OCI-LY7 (cell line): ENCODE measurements around the gene TRABD2B. TPM values are rescaled to one million over a fixed set of nuclear protein-coding genes. Genes with fewer than 3 reads are reported as not detected.

Experiments used
- BruUV-seq: library from RNA; stranded (reverse); fragments of 400-500 nt; replicated peaks from 2 replicates; lab custom pipeline; 2021; lab: Mats Ljungman, UMichigan
- CTCF ChIA-PET: fragments of 300-600 bp; sonication (Branson Sonifier 250); formaldehyde crosslinking; loops from one replicate; lab custom pipeline; 2022; ENCODE audit warnings: antibody characterized with exemption; ENCODE audit not compliant: unreplicated experiment; lab: Charles Lee
- POLR2A ChIA-PET: fragments of 300-600 bp; sonication (Branson Sonifier 250); formaldehyde crosslinking; loops from one replicate; lab custom pipeline; 2022; ENCODE audit warnings: antibody characterized with exemption; lab: Charles Lee
- DNase-seq: peaks from one replicate; pipeline ENCODE4 v3.0.0-alpha.2; 2015; ENCODE audit warnings: low spot score
- H2AFZ ChIP-seq: fragments of 200-600 bp; sonication (generic), shearing (Covaris generic); 2 replicates; pipeline ENCODE4 v1.6.1; 2014; ENCODE audit warnings: mild to moderate bottlenecking, antibody characterized with exemption, low read length, moderate library complexity
- H3K27ac ChIP-seq: fragments of 200-600 bp; sonication (generic); 2 replicates; pipeline ENCODE4 v1.5.1; 2014; ENCODE audit warnings: mixed run types, low read depth, mild to moderate bottlenecking, moderate library complexity, low read length, inconsistent platforms; ENCODE audit not compliant: poor library complexity, severe bottlenecking
- H3K36me3 ChIP-seq: fragments of 200-600 bp; sonication (generic); 2 replicates; pipeline ENCODE4 v1.6.1; 2014; ENCODE audit warnings: mild to moderate bottlenecking, antibody characterized with exemption, low read length, moderate library complexity, mixed read lengths; ENCODE audit not compliant: insufficient read depth
- H3K4me1 ChIP-seq: fragments of 200-600 bp; sonication (generic); 2 replicates; pipeline ENCODE4 v1.5.1; 2014; ENCODE audit warnings: mild to moderate bottlenecking, low read length; ENCODE audit not compliant: insufficient read depth, poor library complexity, severe bottlenecking
- H3K4me2 ChIP-seq: fragments of 200-600 bp; sonication (generic); 2 replicates; pipeline ENCODE4 v1.6.1; 2014; ENCODE audit warnings: mild to moderate bottlenecking, low read length
- H3K4me3 ChIP-seq: fragments of 200-600 bp; sonication (generic); 2 replicates; pipeline ENCODE4 v1.5.1; 2014; ENCODE audit warnings: mild to moderate bottlenecking, low read depth, low read length; ENCODE audit not compliant: poor library complexity, severe bottlenecking
- H3K79me2 ChIP-seq: fragments of 200-600 bp; sonication (generic); 2 replicates; pipeline ENCODE4 v1.6.1; 2016; ENCODE audit warnings: low read depth, mild to moderate bottlenecking, low read length, moderate library complexity, mixed read lengths; ENCODE audit not compliant: insufficient read depth
- H3K9me2 ChIP-seq: fragments of 200-600 bp; sonication (generic); 2 replicates; pipeline ENCODE4 v1.6.1; 2016; ENCODE audit warnings: mild to moderate bottlenecking, low read length, mixed read lengths; ENCODE audit not compliant: insufficient read depth
- H3K9me3 ChIP-seq: fragments of 200-600 bp; sonication (generic); 2 replicates; pipeline ENCODE4 v1.6.1; 2014; ENCODE audit warnings: mild to moderate bottlenecking, mixed run types, low read length, mixed read lengths
- H4K20me1 ChIP-seq: fragments of 200-600 bp; sonication (generic); 2 replicates; pipeline ENCODE4 v1.6.1; 2014; ENCODE audit warnings: mild to moderate bottlenecking, antibody characterized with exemption, low read length, moderate library complexity, mixed read lengths; ENCODE audit not compliant: insufficient read depth
- EZH2phosphoT487 ChIP-seq: fragments of 200-600 bp; sonication (generic); IDR thresholded peaks from 2 replicates; pipeline ENCODE4 v1.6.1; 2018; ENCODE audit warnings: low read depth, borderline replicate concordance, mild to moderate bottlenecking, mixed run types, antibody characterized with exemption, low read length, moderate library complexity, mixed read lengths
- intact Hi-C: fragments of 100-400 bp; cut with micrococcal nuclease; formaldehyde crosslinking; loops from one replicate; pipeline ENCODE4 v1.10.0; 2022; ENCODE audit not compliant: unreplicated experiment
- total RNA-seq, 2 experiments: library from RNA; depleted of rRNA in 1 of 2; stranded (reverse); fragments of >200 nt in 1 of 2; shearing (Covaris generic) in 1 of 2; gene quantifications; 2 replicates each; pipeline ENCODE4 v1.2.3, GENCODE V29; 2014 to 2022
- TF ChIP-seq, protein P1 (sequence below): fragments of 200-600 bp; sonication (generic); conservative IDR thresholded peaks from 2 replicates; pipeline ENCODE4 v1.5.1; 2014; ENCODE audit warnings: mild to moderate bottlenecking, antibody characterized with exemption, low read length, moderate library complexity, mixed read lengths

Gene TRABD2B
- total RNA-seq, 2 experiments from 2014 or later = not detected

DNA sequence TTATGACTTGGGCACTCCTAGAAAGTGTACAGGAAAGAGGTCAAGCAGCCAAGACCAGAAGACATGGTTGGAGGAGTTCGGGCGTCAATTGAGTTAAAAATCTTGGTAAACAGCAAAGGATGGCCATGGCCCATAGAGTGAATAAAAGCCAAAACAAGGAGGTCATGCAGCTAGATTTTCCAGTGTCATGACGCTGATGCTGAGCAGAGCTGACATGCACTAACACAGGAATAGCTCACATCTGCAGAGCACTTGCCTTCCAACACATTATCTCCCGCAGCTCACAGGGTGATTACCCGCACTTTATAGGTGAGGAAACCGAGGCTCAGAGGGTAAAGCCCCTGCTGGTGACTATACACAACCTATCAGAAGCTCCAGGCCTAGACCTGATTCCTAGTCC lies 49.7 kb downstream of the TRABD2B start:
- no peaks in the 10 kb centered on the region for H3K79me2 ChIP-seq
- no TSS peak for BruUV-seq
- no peaks in the 10 kb centered on the region for H3K4me1 ChIP-seq
- no peak overlapping the region for H3K4me3 ChIP-seq
- H3K9me2 ChIP-seq = no peaks in the 10 kb centered on the region
- ChIA-PET CTCF (no interaction called here), POLR2A (interaction anchor here (0.9 kb wide), 1 partner anchor 11 kb away, joined by 3 read pairs; no protein-coding TSS in a partner anchor)
- no peak for DNase-seq
- H4K20me1 ChIP-seq = no peaks in the 10 kb centered on the region
- H3K9me3 ChIP-seq = no peaks in the 10 kb centered on the region
- H3K27ac ChIP-seq = no peak overlapping the region
- no peak overlapping the region for H3K4me2 ChIP-seq
- intact Hi-C loops = no loop called here
- H2AFZ ChIP-seq = no peak overlapping the region
- H3K36me3 ChIP-seq = no peaks in the 10 kb centered on the region
- TF ChIP-seq, protein P1, sequence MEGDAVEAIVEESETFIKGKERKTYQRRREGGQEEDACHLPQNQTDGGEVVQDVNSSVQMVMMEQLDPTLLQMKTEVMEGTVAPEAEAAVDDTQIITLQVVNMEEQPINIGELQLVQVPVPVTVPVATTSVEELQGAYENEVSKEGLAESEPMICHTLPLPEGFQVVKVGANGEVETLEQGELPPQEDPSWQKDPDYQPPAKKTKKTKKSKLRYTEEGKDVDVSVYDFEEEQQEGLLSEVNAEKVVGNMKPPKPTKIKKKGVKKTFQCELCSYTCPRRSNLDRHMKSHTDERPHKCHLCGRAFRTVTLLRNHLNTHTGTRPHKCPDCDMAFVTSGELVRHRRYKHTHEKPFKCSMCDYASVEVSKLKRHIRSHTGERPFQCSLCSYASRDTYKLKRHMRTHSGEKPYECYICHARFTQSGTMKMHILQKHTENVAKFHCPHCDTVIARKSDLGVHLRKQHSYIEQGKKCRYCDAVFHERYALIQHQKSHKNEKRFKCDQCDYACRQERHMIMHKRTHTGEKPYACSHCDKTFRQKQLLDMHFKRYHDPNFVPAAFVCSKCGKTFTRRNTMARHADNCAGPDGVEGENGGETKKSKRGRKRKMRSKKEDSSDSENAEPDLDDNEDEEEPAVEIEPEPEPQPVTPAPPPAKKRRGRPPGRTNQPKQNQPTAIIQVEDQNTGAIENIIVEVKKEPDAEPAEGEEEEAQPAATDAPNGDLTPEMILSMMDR = no peak
- no peak for TF ChIP-seq EZH2phosphoT487

DNA sequence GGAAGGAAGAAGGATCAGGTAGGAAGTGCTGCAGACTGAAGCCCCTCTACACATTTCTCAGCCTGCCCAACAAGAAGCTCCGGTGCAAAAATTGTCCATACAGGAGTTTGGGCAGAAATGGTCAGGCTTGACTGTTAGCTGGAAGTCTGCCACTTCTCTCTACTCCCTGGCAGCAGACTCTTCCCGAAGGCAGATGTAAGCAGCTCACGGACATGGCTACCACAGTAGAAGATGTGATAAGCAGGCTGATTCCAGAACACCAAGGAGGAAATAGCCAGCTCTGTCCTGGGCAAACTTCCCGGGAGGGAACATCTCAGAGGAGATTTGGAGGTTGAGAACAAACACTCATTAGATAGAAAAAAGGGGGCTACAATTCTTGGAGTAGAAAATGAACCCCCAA lies 52.6 kb downstream of the TRABD2B start:
- ChIA-PET POLR2A (interaction anchor here (0.6 kb wide), 1 partner anchor 34 kb away, joined by 5 read pairs; no protein-coding TSS in a partner anchor), CTCF (interaction anchor here (0.6 kb wide), 1 partner anchor 889 kb away, joined by 3 read pairs; no protein-coding TSS in a partner anchor)
- no peak for DNase-seq
- TF ChIP-seq EZH2phosphoT487 = no peak
- TF ChIP-seq, protein P1 = no peak
- no peaks in the 10 kb centered on the region for H3K36me3 ChIP-seq
- no peaks in the 10 kb centered on the region for H3K4me1 ChIP-seq
- H3K79me2 ChIP-seq = no peaks in the 10 kb centered on the region
- no peak overlapping the region for H2AFZ ChIP-seq
- no peaks in the 10 kb centered on the region for H3K9me3 ChIP-seq
- H4K20me1 ChIP-seq = no peaks in the 10 kb centered on the region
- intact Hi-C loops = no loop called here
- H3K4me2 ChIP-seq = no peak overlapping the region
- no peak overlapping the region for H3K27ac ChIP-seq
- no TSS peak for BruUV-seq
- no peaks in the 10 kb centered on the region for H3K9me2 ChIP-seq
- H3K4me3 ChIP-seq = no peak overlapping the region

DNA sequence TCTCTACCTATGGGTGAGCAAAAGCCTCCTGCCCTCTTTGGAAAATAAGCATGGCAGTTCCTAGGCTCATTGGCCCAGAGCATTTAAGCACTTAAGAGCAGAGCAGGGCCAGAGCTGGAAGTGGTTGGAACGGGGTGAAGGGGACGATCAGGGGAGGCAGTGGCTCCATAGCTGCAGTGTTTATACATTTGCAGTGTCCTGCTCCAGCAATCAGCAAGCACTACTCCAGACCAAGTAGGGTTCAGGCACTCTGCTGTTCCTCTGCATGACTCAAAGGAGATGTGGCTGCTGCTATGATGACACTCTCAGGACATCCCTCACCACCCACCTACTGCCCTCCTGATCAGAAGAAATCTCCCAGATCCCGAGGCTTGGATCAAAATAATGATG lies 55.0 kb downstream of the TRABD2B start:
- ChIA-PET POLR2A (no interaction called here), CTCF (no interaction called here)
- no TSS peak for BruUV-seq
- no peaks in the 10 kb centered on the region for H4K20me1 ChIP-seq
- H3K4me3 ChIP-seq = no peak overlapping the region
- TF ChIP-seq EZH2phosphoT487 = no peak
- TF ChIP-seq, protein P1 = no peak
- H3K27ac ChIP-seq = no peak overlapping the region
- no peak overlapping the region for H2AFZ ChIP-seq
- H3K36me3 ChIP-seq = no peaks in the 10 kb centered on the region
- no peaks in the 10 kb centered on the region for H3K9me3 ChIP-seq
- H3K9me2 ChIP-seq = no peaks in the 10 kb centered on the region
- DNase-seq = no peak
- H3K4me1 ChIP-seq = no peaks in the 10 kb centered on the region
- intact Hi-C loops = no loop called here
- no peaks in the 10 kb centered on the region for H3K79me2 ChIP-seq
- no peak overlapping the region for H3K4me2 ChIP-seq
